SU-DHL-6 (cell line): ENCODE measurements around the gene MTA2.

Experiments used
- CTCF ChIP-seq: fragments of 200-600 bp; sonication (generic); IDR thresholded peaks from one replicate; pipeline ENCODE4 v1.5.1; 2017; ENCODE audit warnings: antibody characterized with exemption, mild to moderate bottlenecking, low read length, moderate library complexity; ENCODE audit not compliant: insufficient read depth, poor library complexity, severe bottlenecking
- EZH2phosphoT487 ChIP-seq: fragments of 200-600 bp; sonication (generic), shearing (Covaris generic); conservative IDR thresholded peaks from 2 replicates; pipeline ENCODE4 v1.6.1; 2018; ENCODE audit warnings: mild to moderate bottlenecking, antibody characterized with exemption, low read length, moderate library complexity, mixed read lengths

GRCh38 chr11:62614275-62614674, 12.6 kb upstream of the MTA2 start:
- TF ChIP-seq CTCF = no peak
- TF ChIP-seq EZH2phosphoT487 = no peak
